Loucy (cell line): ENCODE results near the gene PRDM5.

Experiments used
- H2AFZ ChIP-seq: fragments of 200-600 bp; sonication (generic); 2 replicates; pipeline ENCODE4 v1.6.0; 2016; ENCODE audit warnings: antibody characterized with exemption, mild to moderate bottlenecking, low read length, moderate library complexity
- H3F3A ChIP-seq: fragments of 200-600 bp; 2 replicates; pipeline ENCODE4 v1.6.0; 2016; ENCODE audit warnings: antibody characterized with exemption, low read depth, mild to moderate bottlenecking
- H3K27me3 ChIP-seq: fragments of 200-600 bp; sonication (generic); 2 replicates; pipeline ENCODE4 v1.6.1; 2014; ENCODE audit warnings: low read length, mild to moderate bottlenecking; ENCODE audit not compliant: insufficient read depth, poor library complexity, severe bottlenecking
- H3K36me3 ChIP-seq: fragments of 200-600 bp; sonication (generic); 2 replicates; pipeline ENCODE4 v1.6.1; 2016; ENCODE audit warnings: low read length; ENCODE audit not compliant: insufficient read depth
- H3K4me1 ChIP-seq: fragments of 200-600 bp; sonication (generic); 2 replicates; pipeline ENCODE4 v1.5.1; 2014; ENCODE audit warnings: low read length, mild to moderate bottlenecking; ENCODE audit not compliant: insufficient read depth, poor library complexity, severe bottlenecking
- H3K4me2 ChIP-seq: fragments of 200-600 bp; sonication (generic); 2 replicates; pipeline ENCODE4 v1.6.0; 2014; ENCODE audit warnings: antibody characterized with exemption, low read length, low read depth, mild to moderate bottlenecking; ENCODE audit not compliant: poor library complexity, severe bottlenecking
- H3K4me3 ChIP-seq: fragments of 200-600 bp; sonication (generic); 2 replicates; pipeline ENCODE4 v1.5.1; 2014; ENCODE audit warnings: low read length, mild to moderate bottlenecking, mixed read lengths; ENCODE audit not compliant: poor library complexity, severe bottlenecking
- H3K79me2 ChIP-seq: fragments of 200-600 bp; sonication (generic); 2 replicates; pipeline ENCODE4 v1.6.1; 2014; ENCODE audit warnings: low read length; ENCODE audit not compliant: insufficient read depth
- H3K9ac ChIP-seq: fragments of 200-600 bp; sonication (generic); 2 replicates; pipeline ENCODE4 v1.6.0; 2014; ENCODE audit warnings: mild to moderate bottlenecking, low read depth, low read length, moderate library complexity; ENCODE audit not compliant: poor library complexity, severe bottlenecking
- H3K9me2 ChIP-seq: fragments of 200-600 bp; sonication (generic); replicated peaks from 2 replicates; pipeline ENCODE4 v1.6.1; 2016; ENCODE audit warnings: low read depth, low read length, mixed read lengths
- H3K9me3 ChIP-seq: fragments of 200-600 bp; sonication (generic); 2 replicates; pipeline ENCODE4 v1.6.1; 2014; ENCODE audit warnings: mild to moderate bottlenecking, antibody characterized with exemption, low read length, low read depth; ENCODE audit not compliant: insufficient read depth
- H4K20me1 ChIP-seq: fragments of 200-600 bp; sonication (generic); 2 replicates; pipeline ENCODE4 v1.6.0; 2014; ENCODE audit warnings: antibody characterized with exemption, low read length, mild to moderate bottlenecking; ENCODE audit not compliant: insufficient read depth, poor library complexity, severe bottlenecking
- EZH2phosphoT487 ChIP-seq: fragments of 200-600 bp; IDR thresholded peaks from 2 replicates; pipeline ENCODE4 v1.6.1; 2018; ENCODE audit warnings: antibody characterized with exemption, mild to moderate bottlenecking, moderate library complexity, borderline replicate concordance
- TF ChIP-seq, protein P1 (sequence below): fragments of 200-600 bp; sonication (generic); conservative IDR thresholded peaks from 2 replicates; pipeline ENCODE4 v1.5.1; 2014; ENCODE audit warnings: mild to moderate bottlenecking, antibody characterized with exemption, low read length

The PRDM5 gene

DNA sequence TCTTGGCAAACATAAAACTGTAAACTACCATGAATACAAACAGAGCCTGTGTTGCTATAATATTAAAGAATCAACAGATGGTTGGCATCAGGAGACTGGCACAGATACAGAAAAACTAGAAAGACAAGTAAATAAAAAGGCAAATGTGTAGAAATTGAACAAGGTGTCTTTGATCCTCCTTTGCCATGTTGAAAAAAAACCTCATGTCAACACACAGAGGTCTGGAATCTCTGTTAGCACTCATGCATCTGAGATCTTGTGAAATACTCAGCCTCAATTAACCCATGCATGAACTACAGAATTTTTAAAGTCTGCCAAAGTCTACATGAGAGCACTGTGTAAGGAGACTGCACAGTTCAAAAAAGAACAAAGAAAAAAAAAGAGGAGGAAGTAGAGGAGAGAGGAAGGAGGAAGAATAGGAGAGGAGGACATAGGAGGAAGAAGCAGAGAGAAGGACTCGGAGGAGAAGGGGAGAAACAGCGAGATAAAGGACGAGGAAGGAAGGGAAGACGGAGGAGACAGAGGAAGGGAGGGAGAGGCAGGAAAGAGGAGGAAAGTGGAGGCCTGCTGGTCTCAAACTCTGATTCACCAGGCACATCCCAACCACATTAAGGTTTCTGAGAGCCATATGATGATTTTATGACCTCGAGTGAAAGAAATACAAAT lies 52.8 kb downstream of the PRDM5 start:
- no peaks in the 10 kb centered on the region for H3K9me3 ChIP-seq
- no peaks in the 10 kb centered on the region for H3K79me2 ChIP-seq
- H3K36me3 ChIP-seq = no peaks in the 10 kb centered on the region
- no peaks in the 10 kb centered on the region for H3F3A ChIP-seq
- no peak overlapping the region for H3K9ac ChIP-seq
- H3K27me3 ChIP-seq = no peaks in the 10 kb centered on the region
- H3K4me1 ChIP-seq = no peaks in the 10 kb centered on the region
- TF ChIP-seq EZH2phosphoT487 = no peak
- TF ChIP-seq, protein P1, sequence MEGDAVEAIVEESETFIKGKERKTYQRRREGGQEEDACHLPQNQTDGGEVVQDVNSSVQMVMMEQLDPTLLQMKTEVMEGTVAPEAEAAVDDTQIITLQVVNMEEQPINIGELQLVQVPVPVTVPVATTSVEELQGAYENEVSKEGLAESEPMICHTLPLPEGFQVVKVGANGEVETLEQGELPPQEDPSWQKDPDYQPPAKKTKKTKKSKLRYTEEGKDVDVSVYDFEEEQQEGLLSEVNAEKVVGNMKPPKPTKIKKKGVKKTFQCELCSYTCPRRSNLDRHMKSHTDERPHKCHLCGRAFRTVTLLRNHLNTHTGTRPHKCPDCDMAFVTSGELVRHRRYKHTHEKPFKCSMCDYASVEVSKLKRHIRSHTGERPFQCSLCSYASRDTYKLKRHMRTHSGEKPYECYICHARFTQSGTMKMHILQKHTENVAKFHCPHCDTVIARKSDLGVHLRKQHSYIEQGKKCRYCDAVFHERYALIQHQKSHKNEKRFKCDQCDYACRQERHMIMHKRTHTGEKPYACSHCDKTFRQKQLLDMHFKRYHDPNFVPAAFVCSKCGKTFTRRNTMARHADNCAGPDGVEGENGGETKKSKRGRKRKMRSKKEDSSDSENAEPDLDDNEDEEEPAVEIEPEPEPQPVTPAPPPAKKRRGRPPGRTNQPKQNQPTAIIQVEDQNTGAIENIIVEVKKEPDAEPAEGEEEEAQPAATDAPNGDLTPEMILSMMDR = no peak
- H4K20me1 ChIP-seq = no peaks in the 10 kb centered on the region
- no peak overlapping the region for H3K4me2 ChIP-seq
- H3K4me3 ChIP-seq = no peak overlapping the region
- H3K9me2 ChIP-seq = no peaks in the 10 kb centered on the region
- no peak overlapping the region for H2AFZ ChIP-seq

- no peaks in the 10 kb centered on the region for H3K9me2 ChIP-seq
- H3K9ac ChIP-seq = no peak overlapping the region
- H2AFZ ChIP-seq = no peak overlapping the region
- H3K79me2 ChIP-seq = no peaks in the 10 kb centered on the region
- no peaks in the 10 kb centered on the region for H3K4me1 ChIP-seq
- no peak overlapping the region for H3K4me3 ChIP-seq
- H3K9me3 ChIP-seq = no peaks in the 10 kb centered on the region
- no peak overlapping the region for H3K4me2 ChIP-seq
- no peaks in the 10 kb centered on the region for H3K36me3 ChIP-seq
- H3K27me3 ChIP-seq = no peaks in the 10 kb centered on the region
- no peaks in the 10 kb centered on the region for H4K20me1 ChIP-seq
- no peak for TF ChIP-seq EZH2phosphoT487
- TF ChIP-seq, protein P1 = no peak
- no peaks in the 10 kb centered on the region for H3F3A ChIP-seq
Measured at GRCh38 chr4:120867506-120867905, 55.0 kb downstream of the PRDM5 start.

DNA sequence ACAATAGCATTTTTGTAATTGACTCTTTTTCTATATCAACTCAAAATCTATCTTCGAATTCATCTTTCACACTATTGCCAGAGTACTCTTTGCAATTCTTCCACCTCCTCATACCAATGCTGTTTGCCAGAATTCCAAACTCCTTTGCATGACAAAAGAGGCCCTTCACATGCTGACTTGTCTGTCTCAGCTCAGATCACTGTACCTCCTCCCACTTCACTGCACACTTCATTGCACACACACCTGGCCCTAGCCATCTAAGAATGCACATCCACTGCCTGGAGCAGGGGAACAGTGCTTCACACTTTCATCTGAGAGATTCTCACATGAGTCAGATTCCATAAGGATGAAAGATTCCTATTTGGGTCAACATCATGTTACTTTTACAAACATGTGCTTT lies 56.5 kb downstream of the PRDM5 start:
- Histone ChIP-seq H3K4me1 (no peaks in the 10 kb centered on the region), H3K4me3 (no peak overlapping the region), H3K4me2 (no peak overlapping the region), H3K36me3 (no peaks in the 10 kb centered on the region), H2AFZ (no peak overlapping the region), H4K20me1 (no peaks in the 10 kb centered on the region), H3K9me3 (no peaks in the 10 kb centered on the region), H3K79me2 (no peaks in the 10 kb centered on the region), H3K9ac (no peak overlapping the region), H3K27me3 (no peaks in the 10 kb centered on the region), H3F3A (no peaks in the 10 kb centered on the region), H3K9me2 (no peaks in the 10 kb centered on the region)
- TF ChIP-seq EZH2phosphoT487 = no peak
- TF ChIP-seq, protein P1 = no peak
